A549 treated with ZK216348 at 1 μM for 4 hours (cell line): Measurements from ENCODE around the gene FRY. TPM values are rescaled to one million over a fixed set of nuclear protein-coding genes. Genes with fewer than 3 reads are reported as not detected.

Source experiments
- total RNA-seq: library from RNA; stranded (reverse); fragments of 200-300 nt; extraction: Qiagen RNA extraction; gene quantifications from 5 replicates; pipeline ENCODE4 v1.2.3, GENCODE V29; 2022; ENCODE audit warnings: low read depth

Gene FRY
- total RNA-seq = 0.04 to 0.19 TPM (median 0.15 TPM) in 3 of 5 replicates, not detected in the others

GRCh38 chr13:32031025-32031814 lies at the start of gene FRY:
TSS of gene FRY (plus strand) at chr13:32031774. CDS start at chr13:32031796, 22 bp downstream.

GRCh38 chr13:32315238-32316027 lies 283.9 kb downstream of the FRY start, which contains the start of the genes BRCA2 and ZAR1L:
TSS of gene BRCA2 (plus strand) at chr13:32315508. CDS start at chr13:32316461, 953 bp downstream.
TSS of gene ZAR1L (minus strand) at chr13:32315363. CDS start at chr13:32311925, 3,438 bp downstream.

